GM20000 (cell line): ENCODE measurements around the gene DDX56.

Experiments used
- DNase-seq: peaks from one replicate; pipeline ENCODE4 v3.0.0; 2012; ENCODE audit warnings: low spot score
- TF ChIP-seq, protein P1 (sequence below): IDR thresholded peaks from 2 replicates; pipeline ENCODE4 v1.5.1; 2012; ENCODE audit warnings: mild to moderate bottlenecking, control low read depth; ENCODE audit errors: extremely low read depth, missing control alignments

DDX56 gene

DNA sequence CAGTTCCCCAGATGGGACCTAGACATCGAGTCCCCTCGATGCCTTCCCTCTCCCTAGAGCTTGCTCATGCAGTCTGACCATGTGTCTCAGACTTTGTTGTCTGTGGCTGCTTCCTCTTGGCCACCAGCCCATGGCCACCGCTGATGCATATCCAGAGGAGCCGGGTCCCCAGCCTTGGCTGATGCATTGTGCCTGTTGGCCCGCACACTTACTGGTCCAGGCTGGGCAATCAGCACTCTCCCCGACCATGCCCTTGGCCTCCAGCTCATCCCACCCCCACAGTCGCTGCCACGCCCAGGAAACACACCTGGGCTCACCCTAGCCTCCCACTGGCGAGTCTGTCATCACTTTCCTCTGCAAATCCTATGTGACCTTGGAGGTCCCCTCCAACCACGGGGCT, 42.7 kb downstream of the DDX56 start:
- DNase-seq = no peak
- TF ChIP-seq, protein P1, sequence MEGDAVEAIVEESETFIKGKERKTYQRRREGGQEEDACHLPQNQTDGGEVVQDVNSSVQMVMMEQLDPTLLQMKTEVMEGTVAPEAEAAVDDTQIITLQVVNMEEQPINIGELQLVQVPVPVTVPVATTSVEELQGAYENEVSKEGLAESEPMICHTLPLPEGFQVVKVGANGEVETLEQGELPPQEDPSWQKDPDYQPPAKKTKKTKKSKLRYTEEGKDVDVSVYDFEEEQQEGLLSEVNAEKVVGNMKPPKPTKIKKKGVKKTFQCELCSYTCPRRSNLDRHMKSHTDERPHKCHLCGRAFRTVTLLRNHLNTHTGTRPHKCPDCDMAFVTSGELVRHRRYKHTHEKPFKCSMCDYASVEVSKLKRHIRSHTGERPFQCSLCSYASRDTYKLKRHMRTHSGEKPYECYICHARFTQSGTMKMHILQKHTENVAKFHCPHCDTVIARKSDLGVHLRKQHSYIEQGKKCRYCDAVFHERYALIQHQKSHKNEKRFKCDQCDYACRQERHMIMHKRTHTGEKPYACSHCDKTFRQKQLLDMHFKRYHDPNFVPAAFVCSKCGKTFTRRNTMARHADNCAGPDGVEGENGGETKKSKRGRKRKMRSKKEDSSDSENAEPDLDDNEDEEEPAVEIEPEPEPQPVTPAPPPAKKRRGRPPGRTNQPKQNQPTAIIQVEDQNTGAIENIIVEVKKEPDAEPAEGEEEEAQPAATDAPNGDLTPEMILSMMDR = no peak

DNA sequence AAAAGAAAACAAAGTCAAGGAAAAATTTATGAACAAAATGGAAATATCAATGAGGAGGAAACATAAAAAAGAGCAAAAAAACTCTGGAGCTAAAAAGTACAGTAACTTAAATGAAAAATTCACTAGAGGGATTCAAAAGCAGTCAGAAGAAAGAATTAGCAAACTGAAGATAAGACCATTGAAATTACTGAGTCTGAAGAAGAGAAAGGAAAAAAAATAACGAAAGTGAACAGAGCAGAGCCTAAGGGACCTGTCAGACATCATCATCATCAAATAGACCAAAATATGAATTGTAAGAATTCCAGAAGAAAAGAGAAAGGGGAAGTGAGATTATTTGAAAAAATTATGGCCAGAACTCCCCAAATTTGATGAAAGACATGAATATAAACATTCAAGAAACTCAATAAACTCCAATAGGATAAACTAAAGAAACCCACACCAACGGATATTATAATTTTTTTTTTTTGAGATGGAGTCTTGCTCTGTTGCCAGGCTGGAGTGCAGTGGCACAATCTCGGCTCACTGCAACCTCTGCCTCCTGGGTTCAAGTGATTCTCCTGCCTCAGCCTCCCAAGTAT, 48.8 kb downstream of the DDX56 start:
- TF ChIP-seq, protein P1 = no peak
- no peak for DNase-seq

DNA sequence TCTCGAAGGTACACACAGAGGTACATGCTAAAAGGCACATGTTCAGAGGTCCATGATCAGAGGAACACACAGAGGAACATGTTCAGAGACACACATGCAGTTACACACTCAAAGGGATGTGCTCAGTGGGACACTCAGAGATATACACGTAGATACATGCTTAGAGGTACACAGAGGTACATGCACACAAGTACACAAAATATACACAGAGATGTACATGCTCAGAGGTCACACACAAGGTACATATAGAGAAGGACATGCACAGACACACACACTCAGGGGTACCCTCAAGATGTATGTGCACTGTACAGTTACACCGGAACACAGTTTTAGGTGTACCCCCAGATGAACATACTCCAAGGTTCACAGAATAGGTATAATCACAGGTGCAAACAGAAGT, 51.4 kb downstream of the DDX56 start:
- DNase-seq = no peak
- TF ChIP-seq, protein P1 = no peak

DNA sequence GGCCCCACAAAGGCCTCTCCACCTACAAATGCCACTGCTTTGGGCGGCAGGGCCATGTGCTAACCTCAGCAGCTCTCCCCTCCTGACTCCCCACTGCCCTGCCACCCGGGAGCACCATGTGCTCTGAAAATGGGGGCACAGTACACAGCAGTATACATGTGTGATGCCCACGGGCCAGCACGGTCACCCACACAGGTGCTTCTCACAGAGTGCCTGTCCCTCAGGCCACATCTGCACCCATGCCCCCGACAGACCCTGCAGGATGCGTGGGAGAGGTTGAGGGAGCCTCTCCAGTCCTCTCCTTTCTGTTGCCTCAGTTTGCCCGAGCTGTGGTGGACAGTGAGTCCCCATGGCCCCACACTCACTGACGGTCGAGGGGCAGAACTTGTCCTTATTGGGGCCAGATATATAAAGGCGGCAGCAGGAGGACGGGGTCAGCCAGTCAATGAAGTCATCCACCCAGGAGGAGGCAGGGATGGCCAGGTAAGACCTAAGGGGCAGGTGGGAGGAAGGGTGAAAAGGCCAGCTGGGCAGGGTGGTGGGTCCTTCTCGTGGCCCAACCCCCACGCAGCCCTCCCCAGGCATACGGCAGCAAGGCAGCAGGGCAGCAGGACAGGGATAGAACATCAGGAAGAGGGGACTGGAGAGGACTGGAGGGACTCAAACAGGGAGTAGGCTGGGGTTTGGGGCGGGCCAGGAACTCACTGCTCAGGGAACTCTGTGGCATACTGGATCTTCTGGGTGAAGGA, 52.2 kb downstream of the DDX56 start:
- no peak for DNase-seq
- TF ChIP-seq, protein P1 = no peak

DNA sequence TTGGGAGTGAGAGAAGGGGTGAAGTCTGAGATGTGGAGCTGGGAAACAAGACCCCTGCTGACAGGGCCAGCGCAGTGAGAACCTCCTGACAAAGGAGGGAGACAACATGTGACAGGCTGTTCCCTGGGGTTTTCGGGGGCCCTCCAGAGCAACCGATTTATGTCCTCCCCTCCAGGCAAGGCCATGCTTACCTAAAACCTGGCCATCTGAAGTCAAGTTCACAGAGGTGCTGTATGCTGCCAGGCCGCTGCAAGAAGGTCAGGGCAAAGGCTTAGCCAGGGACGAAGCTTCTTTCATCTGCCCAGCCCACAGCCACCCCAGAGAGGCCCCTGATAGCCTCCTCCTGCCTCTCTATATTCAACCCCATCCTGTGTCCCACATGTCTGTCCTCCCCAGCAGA, 53.1 kb downstream of the DDX56 start:
- no peak for DNase-seq
- TF ChIP-seq, protein P1 = no peak

DNA sequence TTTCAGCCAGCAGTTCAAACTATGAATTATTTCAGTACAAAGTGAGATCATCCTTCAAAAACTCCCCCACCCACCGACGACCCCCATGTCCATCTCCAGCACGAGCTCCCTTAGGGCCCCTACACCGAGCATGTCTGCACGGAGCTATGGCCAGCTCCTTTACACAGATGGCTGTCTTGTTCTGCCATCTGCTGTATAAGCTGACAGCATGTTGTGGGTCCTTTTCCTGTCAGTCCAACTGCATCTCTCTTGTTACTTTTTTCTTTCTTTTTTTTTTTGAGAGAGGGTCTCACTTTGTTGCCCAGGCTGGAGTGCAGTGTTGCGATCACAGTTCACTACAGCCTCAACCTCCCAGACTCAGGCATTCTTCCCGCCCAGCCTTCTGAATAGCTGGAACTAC, 54.2 kb downstream of the DDX56 start:
- DNase-seq = no peak

DNA sequence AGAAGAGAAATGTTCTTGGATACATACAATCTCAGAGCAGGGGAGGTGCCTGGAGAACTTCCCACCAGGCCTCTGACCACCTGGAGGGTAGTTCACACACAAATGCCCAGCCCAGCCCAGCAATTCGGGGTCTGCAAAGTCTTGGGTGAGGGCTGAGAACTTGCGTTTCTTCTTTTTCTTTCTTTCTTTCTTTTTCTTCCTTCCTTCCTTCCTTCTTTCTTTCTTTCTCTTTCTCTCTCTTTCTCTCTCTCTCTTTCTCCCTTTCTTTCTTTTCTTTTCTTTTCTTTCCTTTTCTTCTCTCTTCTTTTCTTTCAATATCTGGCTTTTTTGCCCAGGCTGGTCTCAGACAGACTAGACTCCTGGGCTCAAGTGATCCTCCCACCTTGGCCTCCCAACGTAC, 54.9 kb downstream of the DDX56 start:
- TF ChIP-seq, protein P1 = no peak
- no peak for DNase-seq

More for the DNA sequence above, 54.2 kb downstream of the DDX56 start:
- TF ChIP-seq, protein P1 = no peak
